ENCODE measurements around the gene EMP2.

Gene EMP2

GRCh38 chr16:10552998-10553491 is 27.4 kb downstream of the EMP2 start:
- Histone ChIP-seq H2AFZ (ENCODE audit: low read depth) (no peak overlapping the region), H3K4me2 (no peak overlapping the region)

GRCh38 chr16:10552281-10552680 is 28.1 kb downstream of the EMP2 start:
- H3K4me2 ChIP-seq = no peak overlapping the region
- H3K4me1 ChIP-seq (ENCODE audit: low read depth, poor library complexity, severe bottlenecking) = no peaks in the 10 kb centered on the region
- no peak overlapping the region for H3K9ac ChIP-seq
- no peak overlapping the region for H3K27ac ChIP-seq
- H3K27me3 ChIP-seq (ENCODE audit: insufficient read depth, low read depth) = no peaks in the 10 kb centered on the region
- TF ChIP-seq CTCF (conservative IDR thresholded peaks at IDR 0.05; ENCODE audit: low read depth, low read length) = no peak
- H3K79me2 ChIP-seq (ENCODE audit: insufficient read depth, low read depth) = no peaks in the 10 kb centered on the region
- no peaks in the 10 kb centered on the region for H4K20me1 ChIP-seq (ENCODE audit: insufficient read depth)
- H2AFZ ChIP-seq (ENCODE audit: low read depth) = no peak overlapping the region
- peaks cover 2% of the 10 kb centered on the region; the same call in 1 of the 2 replicates for H3K36me3 ChIP-seq (ENCODE audit: insufficient read depth)
- no peak overlapping the region for H3K4me3 ChIP-seq (IDR thresholded peaks at IDR 0.05; ENCODE audit: insufficient read depth, low read depth, low read length)

More at GRCh38 chr16:10552998-10553491, 27.4 kb downstream of the EMP2 start:
- H4K20me1 ChIP-seq (ENCODE audit: insufficient read depth) = no peaks in the 10 kb centered on the region
- no peak for TF ChIP-seq CTCF (conservative IDR thresholded peaks at IDR 0.05; ENCODE audit: low read depth, low read length)
- H3K36me3 ChIP-seq (ENCODE audit: insufficient read depth) = no peaks in the 10 kb centered on the region
- H3K27ac ChIP-seq = no peak overlapping the region
- H3K4me3 ChIP-seq (IDR thresholded peaks at IDR 0.05; ENCODE audit: insufficient read depth, low read depth, low read length) = no peak overlapping the region
- H3K9ac ChIP-seq = no peak overlapping the region
- H3K79me2 ChIP-seq (ENCODE audit: insufficient read depth, low read depth) = no peaks in the 10 kb centered on the region
- no peaks in the 10 kb centered on the region for H3K4me1 ChIP-seq (ENCODE audit: low read depth, poor library complexity, severe bottlenecking)
- H3K27me3 ChIP-seq (ENCODE audit: insufficient read depth, low read depth) = no peaks in the 10 kb centered on the region

GRCh38 chr16:10551881-10552280 is 28.5 kb downstream of the EMP2 start:
- Histone ChIP-seq H3K27me3 (ENCODE audit: insufficient read depth, low read depth) (no peaks in the 10 kb centered on the region), H3K4me1 (ENCODE audit: low read depth, poor library complexity, severe bottlenecking) (no peaks in the 10 kb centered on the region), H3K9ac (no peak overlapping the region), H2AFZ (ENCODE audit: low read depth) (no peak overlapping the region), H3K27ac (no peak overlapping the region), H3K36me3 (ENCODE audit: insufficient read depth) (peaks cover 5% of the 10 kb centered on the region; the same call in 1 of the 2 replicates), H3K4me2 (no peak overlapping the region), H3K79me2 (ENCODE audit: insufficient read depth, low read depth) (no peaks in the 10 kb centered on the region), H3K4me3 (IDR thresholded peaks at IDR 0.05; ENCODE audit: insufficient read depth, low read depth, low read length) (no peak overlapping the region), H4K20me1 (ENCODE audit: insufficient read depth) (no peaks in the 10 kb centered on the region)
- TF ChIP-seq CTCF (conservative IDR thresholded peaks at IDR 0.05; ENCODE audit: low read depth, low read length) = no peak

GRCh38 chr16:10548404-10548803 is 32.0 kb downstream of the EMP2 start:
- H3K4me1 ChIP-seq (ENCODE audit: low read depth, poor library complexity, severe bottlenecking) = no peaks in the 10 kb centered on the region
- H2AFZ ChIP-seq (ENCODE audit: low read depth) = no peak overlapping the region
- H3K36me3 ChIP-seq (ENCODE audit: insufficient read depth) = peaks cover 13% of the 10 kb centered on the region; the same call in 1 of the 2 replicates
- H4K20me1 ChIP-seq (ENCODE audit: insufficient read depth) = no peaks in the 10 kb centered on the region
- H3K27ac ChIP-seq = no peak overlapping the region
- H3K9ac ChIP-seq = no peak overlapping the region
- no peak overlapping the region for H3K4me3 ChIP-seq (IDR thresholded peaks at IDR 0.05; ENCODE audit: insufficient read depth, low read depth, low read length)
- H3K79me2 ChIP-seq (ENCODE audit: insufficient read depth, low read depth) = no peaks in the 10 kb centered on the region
- H3K27me3 ChIP-seq (ENCODE audit: insufficient read depth, low read depth) = no peaks in the 10 kb centered on the region
- no peak overlapping the region for H3K4me2 ChIP-seq
- TF ChIP-seq CTCF (conservative IDR thresholded peaks at IDR 0.05; ENCODE audit: low read depth, low read length) = no peak

All from KMS-11 (cell line).